HTERT RPE-1 (cell line): ENCODE results near the gene WDR5.

Source experiments
- in situ Hi-C: fragments of 300-500 bp; cut with MboI; formaldehyde crosslinking; loops from 4 replicates; pipeline ENCODE4 v1.14.3; 2020; ENCODE audit warnings: low sequenced_read_pairs

WDR5 gene

GRCh38 chr9:134185536-134186011 lies 49.7 kb downstream of the WDR5 start:
- in situ Hi-C loops = no loop called here

GRCh38 chr9:134186471-134187109 lies 50.7 kb downstream of the WDR5 start:
- in situ Hi-C loops = no loop called here

GRCh38 chr9:134187110-134187531 lies 51.2 kb downstream of the WDR5 start:
- in situ Hi-C loops = no loop called here

- in situ Hi-C loops = no loop called here
Measured at GRCh38 chr9:134187891-134188385, 52.1 kb downstream of the WDR5 start.

GRCh38 chr9:134188386-134189144 lies 52.7 kb downstream of the WDR5 start:
- in situ Hi-C loops = no loop called here

GRCh38 chr9:134189145-134189469 lies 53.2 kb downstream of the WDR5 start:
- in situ Hi-C loops = no loop called here

GRCh38 chr9:134189470-134190231 lies 53.8 kb downstream of the WDR5 start:
- in situ Hi-C loops = no loop called here

- in situ Hi-C loops = no loop called here
Measured at GRCh38 chr9:134190232-134191121, 54.6 kb downstream of the WDR5 start.

GRCh38 chr9:134191455-134192209 lies 55.8 kb downstream of the WDR5 start:
- in situ Hi-C loops = no loop called here

- in situ Hi-C loops = no loop called here
Measured at GRCh38 chr9:134192311-134192950, 56.5 kb downstream of the WDR5 start.

- in situ Hi-C loops = no loop called here
Measured at GRCh38 chr9:134192951-134193731, 57.3 kb downstream of the WDR5 start.

GRCh38 chr9:134193912-134194535 lies 58.1 kb downstream of the WDR5 start:
- in situ Hi-C loops = no loop called here

- in situ Hi-C loops = no loop called here
Measured at GRCh38 chr9:134195558-134195957, 59.7 kb downstream of the WDR5 start.

- in situ Hi-C loops = no loop called here
Measured at GRCh38 chr9:134196911-134197310, 61.0 kb downstream of the WDR5 start.

GRCh38 chr9:134198791-134199190 lies 62.9 kb downstream of the WDR5 start:
- in situ Hi-C loops = no loop called here

GRCh38 chr9:134200730-134201129 lies 64.8 kb downstream of the WDR5 start:
- in situ Hi-C loops = no loop called here

- in situ Hi-C loops = no loop called here
Measured at GRCh38 chr9:134203224-134203623, 67.3 kb downstream of the WDR5 start.

GRCh38 chr9:134204041-134204440 lies 68.2 kb downstream of the WDR5 start:
- in situ Hi-C loops = no loop called here
